KBM-7 (cell line): Measurements from ENCODE around the gene CYB5R4.
A peak's percentile ranks its signal among the peaks of the same experiment; 100 is the strongest.

Experiments
- DNase-seq: peaks from one replicate; pipeline ENCODE4 v3.0.0-alpha.2; 2015
- in situ Hi-C: fragments of 300-500 bp; cut with MboI; formaldehyde crosslinking; loops from 2 replicates; pipeline ENCODE4 v1.14.3; 2020; ENCODE audit warnings: low sequenced_read_pairs, low pct_unique_long_range_greater_than_20kb, mixed read lengths

Gene CYB5R4

GRCh38 chr6:83962582-83962981 lies 103.1 kb downstream of the CYB5R4 start:
- peak; percentile 44 for DNase-seq
- in situ Hi-C loops: no loop called here

- in situ Hi-C loops: no loop called here
- no peak for DNase-seq
These were observed 107.0 kb downstream of the CYB5R4 start for GRCh38 chr6:83966539-83966938.

GRCh38 chr6:83970582-83970981 lies 111.1 kb downstream of the CYB5R4 start:
- in situ Hi-C loops: no loop called here
- DNase-seq: no peak

- DNase-seq: peak; percentile 85
- in situ Hi-C loops: no loop called here
These were observed 115.0 kb downstream of the CYB5R4 start for GRCh38 chr6:83974409-83975050.

- in situ Hi-C loops: no loop called here
- no peak for DNase-seq
These were observed 116.7 kb downstream of the CYB5R4 start for GRCh38 chr6:83976037-83976755.

GRCh38 chr6:83976871-83977270 lies 117.4 kb downstream of the CYB5R4 start:
- in situ Hi-C loops: no loop called here
- DNase-seq: no peak

- in situ Hi-C loops: no loop called here
- peak; percentile 5 for DNase-seq
These were observed 118.8 kb downstream of the CYB5R4 start for GRCh38 chr6:83978324-83978734.

GRCh38 chr6:83978997-83979396 lies 119.5 kb downstream of the CYB5R4 start:
- in situ Hi-C loops: no loop called here

GRCh38 chr6:83984411-83984810 lies 124.9 kb downstream of the CYB5R4 start:
- in situ Hi-C loops: no loop called here
- no peak for DNase-seq

More at GRCh38 chr6:83978997-83979396, 119.5 kb downstream of the CYB5R4 start:
- no peak for DNase-seq

- DNase-seq: peak; percentile 3
- in situ Hi-C loops: no loop called here
These were observed 125.8 kb downstream of the CYB5R4 start for GRCh38 chr6:83985308-83985713.

- no peak for DNase-seq
- in situ Hi-C loops: no loop called here
These were observed 126.2 kb downstream of the CYB5R4 start for GRCh38 chr6:83985715-83986114.

GRCh38 chr6:83998021-83998584 lies 138.6 kb downstream of the CYB5R4 start:
- in situ Hi-C loops: no loop called here

GRCh38 chr6:84001119-84001518 lies 141.6 kb downstream of the CYB5R4 start:
- in situ Hi-C loops: no loop called here
- no peak for DNase-seq

More at GRCh38 chr6:83998021-83998584, 138.6 kb downstream of the CYB5R4 start:
- no peak for DNase-seq

- peak; percentile 11 for DNase-seq
- in situ Hi-C loops: no loop called here
These were observed 142.7 kb downstream of the CYB5R4 start for GRCh38 chr6:84002226-84002625.

- in situ Hi-C loops: no loop called here
These were observed 143.6 kb downstream of the CYB5R4 start for GRCh38 chr6:84003131-84003530.

GRCh38 chr6:84003654-84004053 lies 144.2 kb downstream of the CYB5R4 start:
- in situ Hi-C loops: no loop called here
- DNase-seq: no peak

More at GRCh38 chr6:84003131-84003530, 143.6 kb downstream of the CYB5R4 start:
- no peak for DNase-seq

- DNase-seq: peak; percentile 64
- in situ Hi-C loops: no loop called here
These were observed 148.4 kb downstream of the CYB5R4 start for GRCh38 chr6:84007871-84008270.

- no peak for DNase-seq
- in situ Hi-C loops: no loop called here
These were observed 153.9 kb downstream of the CYB5R4 start for GRCh38 chr6:84013354-84013753.

- DNase-seq: no peak
- in situ Hi-C loops: no loop called here
These were observed 154.4 kb downstream of the CYB5R4 start for GRCh38 chr6:84013931-84014330.

- in situ Hi-C loops: no loop called here
These were observed 156.5 kb downstream of the CYB5R4 start for GRCh38 chr6:84016029-84016428.

More at GRCh38 chr6:84016029-84016428, 156.5 kb downstream of the CYB5R4 start:
- DNase-seq: no peak
